ENCODE data around the gene SURF6.
A peak's percentile ranks its signal among the peaks of the same experiment; 100 is the strongest.

SURF6 gene

GRCh38 chr9:133368249-133368881 is 32.4 kb upstream of the SURF6 start (continued):
- TF ChIP-seq REST (tag by site-specific recombination; IDR thresholded peaks at IDR 0.05) = peak; percentile 56; the same call in 1 of the 2 replicates
- TF ChIP-seq OSR2 (tag by site-specific recombination; IDR thresholded peaks at IDR 0.05) = peak; percentile 19; the same call in 1 of the 2 replicates
- peak; percentile 72 for TF ChIP-seq ZNF629 (tag by site-specific recombination; IDR thresholded peaks at IDR 0.05)
- no peak for TF ChIP-seq ZNF202 (tag by site-specific recombination; IDR thresholded peaks at IDR 0.05; ENCODE audit: borderline replicate concordance)
- peak; percentile 43; the same call in 1 of the 2 replicates for TF ChIP-seq BCL6B (tag by site-specific recombination; IDR thresholded peaks at IDR 0.05)
- peak; percentile 73; the same call in 1 of the 2 replicates for TF ChIP-seq ZNF341 (tag by site-specific recombination; IDR thresholded peaks at IDR 0.05; ENCODE audit: low read depth)
- no peak for TF ChIP-seq ZBTB10 (tag by site-specific recombination; IDR thresholded peaks at IDR 0.05)
- TF ChIP-seq ZNF571 (tag by site-specific recombination; IDR thresholded peaks at IDR 0.05) = no peak
- TF ChIP-seq ZEB2 (tag by site-specific recombination; IDR thresholded peaks at IDR 0.05) = 0 out of 2 replicates have a peak, but pooled peaks have one; percentile 46
- 0 out of 2 replicates have a peak, but pooled peaks have one; percentile 24 for TF ChIP-seq SP7 (tag by site-specific recombination; IDR thresholded peaks at IDR 0.05)
- TF ChIP-seq ZNF639 (tag by site-specific recombination; IDR thresholded peaks at IDR 0.05) = no peak
- peak; percentile 85 for TF ChIP-seq ZIC2 (tag by site-specific recombination; IDR thresholded peaks at IDR 0.05)
- peak; percentile 35; the same call in 1 of the 2 replicates for TF ChIP-seq IKZF3 (tag by site-specific recombination; IDR thresholded peaks at IDR 0.05)

- Histone ChIP-seq H3K36me3 (ENCODE audit: control insufficient read depth in 2 of 2, insufficient read depth in 1 of 2, low read length in 2 of 2) (peaks cover 0 to 93% of the 10 kb centered on the region in 2 experiments; a peak in 2 of 3 replicates), H3K9me3 (ENCODE audit: control insufficient read depth, insufficient read depth, low read depth, low read length) (no peaks in the 10 kb centered on the region), H3K27ac (ENCODE audit: extremely low read depth, low read depth, low read length) (no peak overlapping the region), H3K4me3 (ENCODE audit: low read depth, low read length) (no peak overlapping the region), H3K4me1 (ENCODE audit: control insufficient read depth, insufficient read depth, low read length) (no peaks in the 10 kb centered on the region)
- ChIA-PET CTCF (interaction anchor here (1.1 to 1.5 kb wide), 2 partner anchors 8 to 119 kb away, joined by 4 read pairs; no protein-coding TSS in a partner anchor), POLR2A (interaction anchor here (1.6 to 2.9 kb wide), 2 partner anchors 14 to 19 kb away, joined by 4 to 18 read pairs; partner anchors contain the start of genes MED22 and RPL7A)
- TF ChIP-seq ZNF501 (tag by site-specific recombination; IDR thresholded peaks at IDR 0.05) (no peak), ZNF112 (tag by site-specific recombination; IDR thresholded peaks at IDR 0.05) (no peak), IKZF3 (tag by site-specific recombination; IDR thresholded peaks at IDR 0.05) (no peak), YY2 (tag by site-specific recombination; IDR thresholded peaks at IDR 0.05) (no peak), ZNF707 (tag by site-specific recombination; IDR thresholded peaks at IDR 0.05) (no peak), KLF17 (tag by site-specific recombination; IDR thresholded peaks at IDR 0.05) (no peak), PRDM6 (tag by site-specific recombination; IDR thresholded peaks at IDR 0.05) (no peak), ZNF394 (tag by site-specific recombination; IDR thresholded peaks at IDR 0.05; ENCODE audit: borderline replicate concordance) (no peak), AEBP2 (tag by site-specific recombination; IDR thresholded peaks at IDR 0.05; ENCODE audit: borderline replicate concordance) (no peak), ZNF211 (tag by site-specific recombination; IDR thresholded peaks at IDR 0.05; ENCODE audit: low read depth) (no peak)
These were observed 31.8 kb upstream of the SURF6 start for GRCh38 chr9:133367778-133368177.
